ENCODE measurements around the gene DOLPP1.
A peak's percentile ranks its signal among the peaks of the same experiment; 100 is the strongest.
"Not testable (repeated sequence)": the region's sequence is repeated elsewhere in the genome, so short reads cannot be mapped to it uniquely, and the experiment has no call there.

Gene DOLPP1

DNA sequence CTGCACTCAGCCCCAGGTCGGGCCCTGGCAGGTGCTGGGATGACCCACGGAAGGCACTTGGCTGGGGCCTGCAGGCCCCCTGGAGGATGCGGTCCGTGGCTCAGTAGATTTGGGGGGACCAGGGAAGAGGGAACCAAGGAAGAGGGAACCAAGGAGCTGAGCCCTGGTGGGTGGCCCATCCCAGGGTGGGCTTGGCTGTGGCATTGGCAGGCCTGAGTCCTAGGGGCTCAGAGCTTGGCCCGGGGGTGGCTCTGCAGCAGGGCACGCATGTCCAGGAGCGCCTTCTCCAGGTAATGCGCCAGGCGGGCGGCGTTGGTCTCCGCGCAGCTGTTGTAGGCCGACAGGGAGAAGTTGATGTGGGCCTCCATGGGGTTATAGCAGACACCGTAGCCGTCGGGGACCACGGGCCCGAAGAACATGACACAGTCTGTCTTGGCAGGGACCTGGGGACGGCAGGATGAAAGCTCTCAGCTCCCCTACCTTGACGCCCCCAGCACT, 14.3 kb downstream of the DOLPP1 start:
- no peak for DNase-seq

DNA sequence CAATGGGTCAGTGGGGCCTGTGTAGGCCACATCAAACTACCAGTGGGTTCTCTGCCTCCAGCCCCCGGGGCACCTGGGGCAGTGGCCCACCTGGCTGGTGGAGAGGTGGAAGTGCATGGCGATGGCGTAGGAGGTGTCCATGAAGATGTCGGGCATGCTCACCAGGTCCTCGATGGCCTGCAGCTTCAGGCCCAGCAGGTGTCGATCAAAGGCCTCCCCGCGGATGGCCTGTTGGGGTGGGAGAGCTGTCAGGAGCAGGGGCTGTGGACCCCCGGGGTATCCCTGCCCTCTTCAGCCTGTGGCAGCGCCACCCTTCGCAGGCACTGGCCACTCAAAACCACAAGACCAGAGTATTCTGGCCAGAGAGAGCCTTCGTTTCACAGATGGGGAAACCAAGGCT, 15.0 kb downstream of the DOLPP1 start:
- DNase-seq = no peak

DNA sequence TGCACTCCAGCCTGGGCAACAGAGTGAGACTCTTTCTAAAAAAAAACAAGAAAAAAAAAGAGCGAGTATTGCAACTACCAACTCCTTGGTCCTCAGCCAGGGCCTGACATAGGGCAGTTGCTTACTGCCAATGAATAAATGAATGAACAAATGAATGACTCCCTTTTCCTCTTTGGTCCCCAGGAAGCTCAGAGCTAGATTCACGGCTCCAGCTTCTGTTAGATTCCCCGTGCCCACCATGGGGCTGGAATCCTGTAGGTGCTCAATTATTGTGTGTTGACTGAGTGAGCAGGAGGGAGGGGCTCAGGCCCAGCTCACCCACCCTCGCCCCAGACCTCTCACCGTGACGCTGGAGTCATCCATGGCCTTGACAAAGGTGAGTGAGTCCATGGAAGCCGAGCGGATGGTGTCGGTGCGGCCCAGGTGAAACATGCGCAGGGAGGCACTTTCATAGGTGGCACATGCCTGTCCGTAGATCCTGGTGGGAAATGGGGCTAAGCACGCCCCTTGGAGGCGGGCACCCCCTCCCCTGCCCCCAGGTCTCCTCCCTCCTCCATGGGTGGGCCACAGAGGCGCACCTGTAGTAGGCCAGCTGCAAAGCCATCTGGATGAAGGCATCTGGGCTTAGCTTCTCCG, 16.9 kb downstream of the DOLPP1 start:
- no peak for DNase-seq

DNA sequence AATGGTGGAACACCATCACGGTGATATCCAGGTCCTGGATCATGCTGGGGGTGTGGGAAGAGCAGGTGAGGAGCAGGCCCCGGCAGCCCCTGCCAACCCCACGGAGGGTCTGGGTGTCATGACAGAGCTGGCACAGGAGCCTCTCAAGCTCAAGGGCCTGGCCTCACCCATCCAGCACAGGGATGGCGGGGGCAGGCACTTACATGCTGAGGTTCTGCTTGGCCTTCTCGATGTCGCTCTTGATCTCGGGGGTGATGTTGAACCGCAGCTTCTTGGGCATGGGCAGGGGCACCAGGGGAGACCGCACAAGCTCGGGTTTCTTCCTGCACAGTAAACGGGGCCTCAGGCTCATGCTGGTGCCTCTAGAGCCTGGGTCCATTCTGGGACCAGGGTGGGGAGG, 17.4 kb downstream of the DOLPP1 start:
- no peak for DNase-seq

DNA sequence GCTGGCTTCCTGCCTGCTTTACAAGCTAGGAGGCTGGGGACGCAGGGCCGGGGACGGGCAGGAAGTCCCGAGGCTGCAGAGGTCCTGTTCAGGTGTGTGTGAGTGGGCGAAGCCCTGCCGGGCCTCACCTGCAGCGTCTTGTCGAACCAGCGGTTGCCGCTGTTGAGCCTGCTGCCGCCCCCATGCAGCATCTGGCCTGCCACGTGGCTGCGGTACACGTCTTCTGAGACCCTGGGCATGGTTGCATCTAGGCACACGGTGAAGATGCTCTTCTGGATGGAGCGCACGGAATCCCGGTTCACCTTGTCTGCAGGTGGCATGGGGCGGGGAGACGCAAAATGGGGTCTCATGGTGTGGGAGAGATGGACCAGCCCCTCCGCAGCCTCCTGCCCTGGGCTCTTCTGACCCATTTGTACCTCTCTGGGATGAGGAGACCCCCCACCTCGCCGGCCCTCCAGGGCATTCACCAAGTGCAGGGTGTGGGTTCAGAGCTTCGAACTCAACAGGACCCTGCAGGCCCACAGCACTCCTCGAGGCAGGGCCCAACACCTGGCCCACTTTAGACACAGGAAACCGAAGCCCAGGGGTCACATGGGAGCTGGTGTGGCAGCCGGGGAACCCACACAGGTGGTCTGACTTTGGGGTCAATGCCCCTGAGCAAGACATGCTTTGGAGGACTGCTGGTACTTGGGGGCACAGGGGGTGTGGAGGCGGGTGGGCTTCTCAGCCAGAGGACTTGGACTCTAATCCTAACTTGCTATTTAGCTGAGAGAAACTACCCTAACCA, 19.7 kb downstream of the DOLPP1 start:
- DNase-seq = no peak

DNA sequence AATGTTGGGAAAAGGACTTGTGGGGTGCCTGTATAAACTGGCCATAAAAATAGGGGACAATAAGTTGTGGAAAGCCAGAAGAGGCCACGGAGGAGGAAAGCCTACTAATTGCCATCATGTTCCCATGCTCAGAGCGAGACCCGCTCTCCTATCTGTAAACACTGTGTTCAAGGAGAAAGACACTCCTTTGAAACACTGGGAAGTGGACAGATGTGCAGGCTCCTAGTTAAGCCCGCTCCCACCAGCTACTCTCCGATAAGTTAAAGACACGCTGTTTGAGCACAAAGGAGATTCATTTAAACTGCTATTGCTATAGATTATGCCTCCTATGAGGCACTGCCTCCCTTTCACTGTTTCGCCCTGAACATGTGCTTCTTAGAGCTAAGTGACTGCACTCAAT, 20.4 kb downstream of the DOLPP1 start:
- DNase-seq = no peak

DNA sequence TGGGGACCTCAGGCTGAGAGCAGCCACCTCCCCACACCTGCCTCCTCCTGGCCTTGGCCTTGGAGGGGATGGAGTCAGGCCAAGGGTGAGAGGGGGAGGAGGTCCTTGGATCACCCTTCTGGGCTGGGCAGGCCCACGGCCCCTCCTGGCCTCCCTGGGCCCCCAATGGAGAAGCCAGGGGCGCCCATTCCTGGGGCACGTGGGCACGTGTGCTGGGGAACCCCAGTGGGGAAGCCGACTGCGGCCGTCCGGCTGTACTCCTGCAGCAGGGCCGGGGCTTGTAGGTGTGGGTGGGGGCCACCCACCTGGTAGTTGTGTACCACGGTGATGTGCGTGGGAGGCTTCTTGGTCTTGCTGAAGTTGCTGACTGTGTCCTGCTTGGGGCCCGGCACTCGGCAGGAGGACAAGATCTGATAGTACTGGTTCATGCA, 21.2 kb downstream of the DOLPP1 start:
- DNase-seq = no peak

DNA sequence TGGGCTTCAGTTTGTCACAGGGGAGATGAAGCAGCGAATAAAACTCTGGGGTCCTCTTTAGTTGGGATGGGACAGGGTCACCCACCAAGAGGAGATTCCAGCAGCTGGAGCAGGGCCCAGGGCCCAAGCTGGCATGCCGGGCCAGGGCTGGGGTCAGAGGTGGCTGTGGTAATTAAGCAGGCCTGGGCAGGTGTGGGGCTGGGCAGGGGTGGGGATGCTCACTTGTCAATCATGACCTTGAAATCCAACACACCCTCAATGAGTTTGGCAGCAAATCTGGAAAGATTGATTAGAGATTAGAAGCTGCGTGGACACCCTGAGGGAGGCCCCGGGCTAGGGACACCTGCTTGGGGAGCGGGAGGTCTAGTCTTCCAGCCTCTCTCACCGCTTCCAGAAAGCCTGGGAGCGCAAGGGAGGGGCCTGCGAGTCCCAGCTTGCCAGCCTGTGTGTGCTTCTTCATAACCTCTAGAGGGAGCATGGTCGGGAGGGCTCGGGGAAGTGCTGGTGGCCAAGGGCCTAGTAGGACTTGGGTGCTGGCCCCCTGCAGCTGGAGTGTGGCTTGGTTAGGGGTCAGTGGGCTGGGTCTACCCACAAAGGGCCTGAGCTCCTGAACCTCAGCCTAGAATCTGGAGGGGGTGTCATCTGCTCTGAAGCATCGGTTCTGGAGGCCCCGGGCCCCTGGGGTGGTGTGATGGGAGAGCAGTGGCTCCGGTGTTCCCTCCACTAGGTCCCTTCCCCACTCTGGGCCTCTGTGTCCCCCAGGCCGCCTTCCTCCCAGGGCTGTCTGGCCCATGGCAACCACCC, 22.1 kb downstream of the DOLPP1 start:
- DNase-seq = no peak

DNA sequence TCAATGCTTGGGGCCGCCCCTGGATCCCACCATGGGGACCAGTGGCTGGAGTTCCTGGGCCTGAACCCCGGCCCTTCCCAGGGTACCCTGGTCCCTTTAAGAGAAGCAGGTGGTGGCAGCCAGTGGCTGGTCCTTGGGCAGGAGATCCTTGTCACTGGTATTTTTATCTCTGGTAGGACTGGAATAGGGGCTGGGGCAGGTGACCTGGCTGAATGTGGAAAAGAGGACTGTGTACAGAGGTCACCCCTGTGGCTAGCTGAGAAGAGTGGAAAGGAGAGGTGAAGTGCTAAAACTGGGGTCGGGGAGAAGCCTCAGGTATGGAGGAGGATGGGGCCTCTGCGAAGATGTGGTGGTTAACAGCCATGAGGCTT, 22.7 kb downstream of the DOLPP1 start:
- DNase-seq = no peak

DNA sequence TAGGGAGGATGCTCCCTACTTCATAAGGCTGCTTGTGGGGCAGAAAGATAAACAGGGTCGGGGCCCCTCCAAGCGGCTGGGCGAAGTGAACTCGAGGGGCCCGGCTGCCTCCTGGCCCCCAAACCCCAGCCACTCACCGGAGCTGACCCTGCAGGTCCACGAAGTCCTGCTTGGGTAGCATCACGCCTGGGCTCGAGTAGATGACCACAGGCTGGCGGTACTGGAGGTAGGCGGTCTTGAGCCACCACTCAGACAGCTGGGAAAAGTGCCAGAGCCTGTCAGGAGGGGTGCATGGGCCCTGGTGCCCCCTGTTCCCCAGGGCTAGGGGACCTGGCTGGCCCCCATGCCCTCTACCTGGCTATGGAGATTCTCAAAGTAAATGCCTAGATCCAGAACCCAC, 23.1 kb downstream of the DOLPP1 start:
- DNase-seq = no peak

DNA sequence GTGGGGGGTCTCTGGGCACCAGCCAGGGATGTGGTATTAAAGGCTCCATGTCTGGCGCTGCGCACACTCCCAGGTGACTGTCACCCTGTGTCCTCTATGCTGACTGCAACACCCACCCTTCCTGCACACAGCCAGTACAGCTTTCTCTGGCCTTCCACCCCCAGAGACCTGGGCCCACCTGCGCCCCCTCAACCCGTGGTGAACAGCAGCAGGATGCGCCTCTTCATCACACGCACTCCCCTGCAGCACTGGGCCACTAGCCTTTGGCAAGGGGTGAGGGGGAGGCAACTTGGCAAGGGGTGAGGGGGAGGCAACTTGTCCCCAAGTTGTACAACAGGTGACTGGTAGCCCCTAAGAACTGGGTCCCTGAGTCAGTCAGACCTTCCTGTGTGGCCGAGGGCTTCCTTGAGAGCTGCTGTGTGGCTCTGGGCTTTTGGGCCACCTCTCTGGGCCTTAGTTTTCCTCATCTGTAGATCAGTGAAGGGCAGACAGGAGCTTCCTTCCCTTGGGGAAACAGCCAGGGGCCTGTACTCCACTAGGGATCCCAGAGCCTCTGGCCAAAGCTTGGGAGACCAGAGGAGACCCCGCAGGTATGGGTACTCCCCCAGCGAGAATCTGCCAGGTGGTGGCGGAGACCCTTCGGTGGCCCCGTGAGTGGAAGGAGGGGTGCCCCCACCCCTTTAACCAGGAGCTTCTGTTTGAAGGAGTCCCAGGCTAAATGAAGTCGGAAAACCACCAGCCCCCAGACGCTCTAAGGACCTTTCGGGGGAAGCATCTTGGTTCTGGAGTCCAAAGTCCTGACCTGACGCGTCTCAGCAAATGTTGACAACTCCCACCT, 25.2 kb downstream of the DOLPP1 start:
- no peak for DNase-seq

DNA sequence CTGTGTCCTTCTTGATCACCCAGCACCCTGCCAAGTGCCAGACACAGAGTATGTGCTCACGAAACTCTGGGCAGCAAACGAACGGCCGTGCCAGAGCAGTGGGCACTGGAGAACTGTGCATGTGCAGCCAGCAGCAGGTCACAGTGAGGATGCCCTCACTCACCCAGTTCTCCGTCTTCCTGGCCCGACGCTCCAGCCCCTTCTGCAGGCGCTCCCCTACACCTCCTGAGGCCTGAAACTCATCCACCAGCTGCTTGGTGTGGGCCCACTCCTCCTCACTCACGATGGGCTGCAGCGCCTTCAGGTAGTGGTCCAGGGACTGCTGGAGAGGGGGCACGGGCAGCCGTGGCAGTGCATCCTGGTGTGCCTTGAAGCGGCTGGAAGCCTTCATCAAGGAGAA, 26.7 kb downstream of the DOLPP1 start:
- DNase-seq = no peak

DNA sequence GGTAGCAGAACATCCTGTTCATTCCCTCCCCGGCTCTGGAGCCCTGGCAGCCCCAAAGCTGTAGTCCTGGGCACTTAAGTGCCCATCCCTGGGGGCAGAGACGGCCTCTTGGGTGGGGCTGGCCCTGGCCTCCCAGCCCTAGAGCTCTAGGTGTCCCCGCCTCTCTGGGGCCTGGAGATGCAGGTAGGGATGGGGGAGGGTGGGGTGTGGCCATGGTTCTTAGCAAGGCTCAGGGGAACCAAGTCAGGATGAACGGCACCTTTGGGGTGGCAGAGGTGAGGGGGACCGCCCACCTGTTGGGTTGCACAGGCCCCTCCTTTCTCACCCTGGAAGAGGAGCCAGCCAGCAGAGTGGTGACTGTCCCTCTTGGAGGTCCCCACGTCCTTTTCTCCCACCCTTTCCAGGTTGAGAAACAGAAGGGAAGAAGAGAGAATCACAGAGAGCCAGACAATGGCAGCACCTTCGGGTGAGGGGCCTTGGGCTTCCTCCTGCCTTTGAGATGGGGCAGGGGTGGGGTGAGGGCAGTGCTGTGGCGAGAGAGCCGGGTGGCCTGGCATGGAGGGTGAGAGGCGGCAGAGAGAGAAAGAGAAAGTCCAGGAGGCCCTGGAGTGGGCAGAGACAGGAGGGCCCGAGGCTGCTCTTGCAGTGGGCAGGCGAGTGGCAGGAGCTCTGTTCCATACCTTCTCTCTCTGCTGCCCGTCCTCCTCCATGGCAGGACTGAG, 27.3 kb downstream of the DOLPP1 start:
- DNase-seq = no peak

DNA sequence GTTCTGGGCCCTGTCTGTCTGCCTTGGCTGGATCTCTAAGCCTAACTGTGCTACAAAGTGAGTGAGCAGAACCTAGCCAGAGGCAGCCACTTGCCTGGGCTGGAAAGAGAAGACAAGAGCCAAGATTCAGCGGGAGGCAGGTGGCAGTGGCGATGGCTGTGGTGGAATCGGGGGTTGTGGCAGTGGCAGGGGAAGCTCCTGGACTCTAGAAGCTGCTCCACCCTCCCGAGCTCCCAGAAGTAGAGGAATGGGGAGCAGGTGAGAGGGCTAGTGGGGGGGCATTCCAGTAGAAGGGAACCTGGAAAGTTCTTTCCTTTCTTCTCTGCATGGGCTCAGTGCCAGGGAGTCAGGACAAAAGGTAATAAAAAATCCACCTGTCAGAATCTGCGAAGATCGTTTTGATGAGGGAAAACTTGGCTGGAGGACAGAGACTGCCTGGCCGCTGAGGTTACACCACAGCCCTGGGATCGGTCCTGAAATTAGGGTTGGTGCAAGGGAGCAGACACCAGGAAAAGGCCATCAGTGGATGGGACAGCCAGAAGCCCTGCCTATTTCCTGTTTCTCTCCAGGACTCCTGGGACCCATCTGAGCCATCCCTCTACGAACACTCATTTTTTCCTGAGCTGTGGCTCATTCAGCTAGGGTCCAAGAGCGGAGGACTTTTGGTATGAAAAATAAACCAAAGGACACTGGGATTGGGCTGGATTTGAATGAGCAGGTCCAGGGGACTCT, 28.1 kb downstream of the DOLPP1 start:
- no peak for DNase-seq

DNA sequence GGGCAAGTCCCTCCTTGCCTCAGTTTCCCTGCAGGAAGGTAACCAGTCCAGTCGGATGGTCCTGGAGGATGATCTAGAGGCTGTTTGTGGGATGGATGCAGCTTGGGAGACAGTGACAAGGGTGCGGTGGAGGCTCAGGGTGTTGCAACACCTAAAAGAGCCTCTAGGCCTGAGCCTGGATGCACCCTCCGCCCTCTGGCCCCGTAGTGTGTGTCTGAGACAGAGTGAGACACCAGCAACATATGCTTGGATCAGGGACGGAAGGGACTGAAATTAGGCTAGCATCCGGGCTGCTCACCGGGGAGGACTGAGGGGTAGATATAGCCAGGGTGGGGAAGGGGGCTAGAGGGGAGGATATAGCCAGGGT, 28.6 kb downstream of the DOLPP1 start:
- no peak for DNase-seq

DNA sequence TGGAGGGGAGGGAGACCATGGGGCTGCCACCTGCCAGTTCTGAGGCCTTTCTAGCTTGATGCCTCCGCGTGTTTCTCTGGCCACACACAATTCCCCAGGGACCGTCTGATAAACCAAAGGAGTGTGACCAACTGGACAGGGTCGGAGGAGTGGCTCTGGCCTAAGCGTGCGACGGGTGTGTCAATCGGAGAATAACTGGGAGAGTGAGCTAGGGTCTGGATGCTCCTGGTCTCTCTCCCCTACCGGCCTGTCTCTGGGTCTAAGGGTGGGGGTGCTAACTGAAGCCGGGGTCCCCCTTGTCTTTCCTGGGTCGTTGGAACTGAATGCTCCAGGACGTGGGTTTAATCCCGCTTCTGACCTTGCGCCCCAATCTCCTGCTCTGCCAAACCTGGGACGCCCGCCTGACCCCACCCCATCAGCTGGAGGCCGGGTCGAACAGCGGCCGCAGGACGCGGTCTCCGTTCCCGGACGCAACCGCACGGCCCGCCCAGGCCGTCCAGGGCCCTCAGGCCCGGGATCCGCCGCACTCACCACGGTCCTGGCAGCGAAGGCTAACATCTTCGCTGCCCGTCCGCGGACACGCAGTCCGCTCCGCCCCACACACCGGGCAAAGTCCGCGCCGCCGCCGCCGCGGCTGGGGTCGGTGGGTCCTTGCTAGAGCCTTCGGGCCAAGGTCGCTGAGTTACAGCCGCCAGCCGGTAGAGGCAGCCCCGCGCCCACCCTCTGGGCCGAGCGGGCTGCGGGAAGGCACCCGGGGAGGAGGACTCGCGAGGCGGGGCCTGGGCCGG, 29.2 kb downstream of the DOLPP1 start:
- DNase-seq = no peak

DNA sequence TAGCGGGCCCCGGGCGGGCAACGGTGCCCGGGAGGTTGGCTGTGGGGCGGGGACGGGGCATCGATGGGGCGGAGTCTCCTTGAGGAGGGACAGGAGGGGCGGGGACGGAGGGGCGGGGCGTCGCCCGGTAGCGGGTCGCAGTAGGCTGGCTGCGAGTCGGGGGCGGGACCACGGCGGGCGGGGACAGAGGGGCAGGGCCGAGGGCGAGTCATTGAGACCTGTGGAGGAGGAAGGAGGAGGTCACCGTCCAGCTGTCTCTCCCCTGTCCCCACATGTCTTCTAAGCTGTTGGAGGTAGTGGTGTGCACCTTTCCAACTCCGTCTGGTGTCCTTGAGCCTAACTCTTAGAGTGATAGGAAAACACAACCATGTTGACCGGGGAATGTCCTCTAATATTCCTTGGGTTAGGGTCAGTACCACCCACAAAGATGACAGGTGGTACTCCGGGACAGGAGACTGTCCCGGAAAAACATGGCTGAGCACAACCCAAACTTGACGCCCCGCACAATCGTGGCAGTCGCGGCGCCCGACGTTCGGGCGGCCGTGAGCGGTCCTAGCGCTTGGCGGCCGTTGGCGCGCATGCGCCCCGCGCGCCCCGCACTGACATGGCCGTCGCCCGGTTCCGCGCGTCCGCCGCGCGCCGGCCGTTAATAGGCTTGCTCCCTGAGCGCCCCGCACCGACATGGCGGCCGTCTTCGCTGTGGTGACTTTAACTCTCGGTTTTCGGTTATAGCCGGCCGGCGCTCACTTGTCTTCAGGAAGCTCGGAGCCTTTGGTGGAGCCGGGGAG, 30.0 kb downstream of the DOLPP1 start, which contains the start of the genes CRAT and PTPA:
TSS of gene CRAT (minus strand) at position 54 of the 788 bp plus-strand sequence. CDS start 284 bp downstream, outside the sequence.
TSS of gene PTPA (plus strand) at position 676 of the 788 bp plus-strand sequence. CDS start 186 bp downstream, outside the sequence.
- peak; percentile 91 for DNase-seq

DNA sequence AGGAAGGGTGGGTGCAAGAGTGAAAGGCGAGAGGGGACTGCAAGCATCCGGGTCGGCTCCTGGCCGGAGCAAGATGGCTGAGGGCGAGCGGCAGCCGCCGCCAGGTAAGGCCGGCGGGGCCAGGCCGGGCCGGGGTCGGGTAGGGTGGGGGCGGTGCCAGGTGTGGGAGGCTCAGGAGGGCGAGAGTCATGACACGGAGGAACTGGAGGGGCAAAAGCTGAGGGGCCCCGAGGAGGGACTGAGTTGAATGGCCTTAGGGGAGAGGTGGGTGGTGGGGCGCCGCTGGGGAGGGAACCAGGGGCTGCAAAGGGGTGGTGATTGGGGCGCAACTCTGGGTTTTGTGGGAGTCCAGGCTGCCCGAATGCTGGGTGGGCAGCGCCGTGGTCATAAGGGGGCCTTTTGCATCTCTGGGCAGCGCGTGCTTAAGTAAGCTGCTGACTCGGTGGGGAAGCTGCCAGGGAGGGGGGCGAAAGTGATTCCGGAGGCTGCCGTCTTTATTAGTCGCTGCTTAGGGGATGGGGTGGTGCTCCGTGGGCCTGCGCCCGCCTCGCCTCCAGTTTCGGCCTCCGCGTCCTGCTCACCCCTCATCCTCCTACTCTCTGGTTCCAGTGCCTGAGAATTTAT, 30.7 kb downstream of the DOLPP1 start:
- DNase-seq = peak; percentile 17

DNA sequence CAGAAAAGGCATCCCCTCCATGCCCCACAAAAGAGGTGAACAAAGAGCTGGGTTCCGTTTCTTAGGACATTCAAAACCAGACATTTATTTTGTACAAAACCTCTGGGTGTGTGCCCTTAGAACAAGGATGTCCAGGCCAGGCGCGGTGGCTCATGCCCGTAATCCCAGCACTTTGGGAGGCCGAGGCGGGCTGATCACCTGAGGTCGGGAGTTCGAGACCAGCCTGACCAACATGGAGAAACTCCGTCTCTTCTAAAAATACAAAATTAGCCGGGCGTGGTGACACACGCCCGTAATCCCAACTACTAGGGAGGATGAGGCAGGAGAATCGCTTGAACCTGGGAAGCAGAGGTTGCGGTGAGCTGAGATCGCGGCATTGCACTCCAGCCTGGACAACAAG, 31.6 kb downstream of the DOLPP1 start:
- DNase-seq = not testable (repeated sequence)

Data from NCI-H1092 (cell line).